IPS DF 19.7 (cell line): ENCODE data around the gene MLXIP.
"Not testable (repeated sequence)": the region's sequence is repeated elsewhere in the genome, so short reads cannot be mapped to it uniquely, and the experiment has no call there.

Source experiments
- DNase-seq: peaks from one replicate; pipeline ENCODE4 v3.0.0-alpha.2; 2013; ENCODE audit warnings: low read depth, low spot score

The MLXIP gene

GRCh38 chr12:122051231-122051876 lies 27.2 kb upstream of the MLXIP start:
- DNase-seq: no peak

- no peak for DNase-seq
Observed at GRCh38 chr12:122052285-122052684, 26.3 kb upstream of the MLXIP start.

GRCh38 chr12:122054842-122055520 lies 23.6 kb upstream of the MLXIP start:
- no peak for DNase-seq

GRCh38 chr12:122056406-122056805 lies 22.1 kb upstream of the MLXIP start:
- DNase-seq: not testable (repeated sequence)

GRCh38 chr12:122057007-122057735 lies 21.4 kb upstream of the MLXIP start:
- DNase-seq: no peak

GRCh38 chr12:122057769-122058168 lies 20.8 kb upstream of the MLXIP start:
- DNase-seq: no peak

GRCh38 chr12:122058549-122059149 lies 19.9 kb upstream of the MLXIP start:
- no peak for DNase-seq

- DNase-seq: no peak
Observed at GRCh38 chr12:122059203-122059960, 19.2 kb upstream of the MLXIP start.

- DNase-seq: no peak
Observed at GRCh38 chr12:122060081-122060501, 18.5 kb upstream of the MLXIP start.

DNA sequence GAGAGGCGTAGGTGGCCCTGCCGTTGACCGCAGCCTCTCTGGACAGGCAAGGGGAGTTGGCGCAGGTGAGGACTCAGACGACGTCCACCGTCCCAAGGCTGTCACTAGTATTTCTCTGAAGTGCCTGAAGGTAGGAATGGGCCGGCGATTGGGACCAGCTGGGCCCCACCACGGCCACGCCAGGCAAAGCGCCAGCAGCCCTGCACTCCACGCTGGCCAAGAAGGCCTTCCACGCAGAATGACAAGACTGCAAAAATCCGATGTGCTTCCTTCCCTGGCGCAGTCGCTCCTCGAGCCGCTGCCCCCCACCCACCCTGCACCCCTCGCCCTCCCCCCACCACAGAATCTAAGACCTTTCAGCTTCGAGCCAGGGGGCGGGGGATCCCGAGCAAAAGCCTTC lies 17.3 kb upstream of the MLXIP start:
- no peak for DNase-seq

- DNase-seq: no peak
Observed at GRCh38 chr12:122062832-122063693, 15.5 kb upstream of the MLXIP start.

GRCh38 chr12:122063694-122064024 lies 14.9 kb upstream of the MLXIP start:
- DNase-seq: no peak

DNA sequence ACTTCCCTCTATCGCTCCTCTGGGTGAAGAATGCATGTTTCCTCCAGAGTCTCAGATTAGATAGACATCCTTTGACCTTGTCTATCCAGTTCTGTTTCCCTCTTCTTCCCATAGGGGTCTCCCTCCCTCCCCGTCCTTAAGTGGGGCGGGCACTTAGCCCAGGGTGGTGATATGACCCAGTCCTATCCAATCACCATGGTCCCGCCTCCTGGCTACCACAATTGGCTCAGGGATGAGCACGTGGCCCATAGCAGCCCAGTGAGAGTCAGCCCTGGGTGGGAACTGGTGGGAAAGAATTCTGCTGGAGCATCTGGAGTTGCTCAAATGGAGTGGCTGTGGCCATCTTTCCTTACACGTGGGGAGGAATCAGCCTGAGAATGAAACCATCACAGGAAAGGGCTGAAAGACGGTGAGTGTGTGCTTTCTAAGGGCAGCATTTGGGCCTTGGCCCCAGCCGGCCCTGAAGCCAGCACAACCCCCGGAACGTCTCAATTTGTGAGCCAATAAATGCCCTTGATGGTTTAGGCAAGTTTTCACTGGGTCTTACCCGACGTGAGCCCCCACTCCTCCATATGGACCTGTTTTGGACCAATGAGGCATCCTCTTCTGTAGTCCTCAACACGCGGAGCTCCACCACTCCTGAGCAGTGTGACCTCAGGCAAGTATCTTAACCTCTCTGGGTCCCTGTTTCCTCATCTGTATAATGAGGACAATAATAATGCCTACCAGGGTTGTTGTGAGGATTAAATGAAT lies 14.4 kb upstream of the MLXIP start:
- DNase-seq: peak; percentile 97

DNA sequence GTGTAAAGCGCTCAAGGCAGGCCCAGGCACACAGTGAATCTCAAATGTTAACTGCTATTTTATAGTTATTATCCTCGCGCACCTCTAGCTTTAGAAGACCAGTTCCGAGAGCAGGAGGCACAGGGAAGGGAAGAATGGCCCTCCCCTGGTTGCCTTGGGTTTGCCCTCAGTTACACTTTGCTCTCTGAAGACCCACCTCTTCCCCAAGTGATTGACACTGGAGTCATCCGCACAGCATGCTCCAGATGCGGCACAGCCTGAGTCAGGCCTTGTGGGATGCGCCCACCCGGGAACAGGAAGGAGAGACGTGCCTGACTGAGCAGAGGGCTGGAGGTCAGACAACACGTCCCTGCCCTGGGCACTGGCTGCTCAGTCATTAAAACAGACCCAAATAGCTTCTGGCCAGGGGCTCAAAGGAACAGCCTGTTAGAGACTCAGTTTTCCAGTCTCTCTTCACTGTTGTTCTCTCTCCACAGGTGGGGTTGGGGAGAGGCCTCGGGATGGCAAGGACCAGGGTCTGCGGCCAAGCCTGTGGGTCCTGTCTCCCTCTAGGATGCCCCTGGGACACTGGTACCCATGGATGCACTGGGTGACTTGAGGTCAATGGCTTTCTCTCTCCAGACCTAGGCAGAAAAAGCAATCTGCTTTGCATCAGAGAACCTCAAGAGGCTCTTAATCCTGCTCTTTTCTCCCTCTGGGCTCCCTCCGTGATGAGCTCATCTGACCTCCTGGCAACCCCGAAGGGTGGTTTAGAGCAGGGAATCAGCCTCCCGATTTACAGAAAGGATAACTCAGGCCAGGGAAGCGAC lies 13.6 kb upstream of the MLXIP start:
- no peak for DNase-seq

DNA sequence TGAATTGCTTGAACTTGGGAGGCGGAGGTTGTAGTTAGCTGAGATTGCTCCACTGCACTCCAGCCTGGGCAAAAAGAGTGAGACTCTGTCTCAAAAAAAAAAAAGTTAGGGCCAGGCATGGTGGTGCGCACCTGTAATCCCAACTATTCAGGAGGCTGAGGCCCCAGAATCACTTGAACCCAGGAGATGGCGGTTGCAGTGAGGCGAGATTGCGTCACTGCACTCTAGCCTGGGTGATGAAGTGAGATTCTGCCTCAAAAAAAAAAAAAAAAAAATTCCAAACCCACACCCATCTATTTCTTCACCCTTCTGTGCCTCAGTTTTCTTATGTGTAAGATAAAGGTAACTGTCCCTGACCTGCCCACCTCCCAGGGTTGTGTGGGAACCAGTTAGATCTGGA lies 11.0 kb upstream of the MLXIP start:
- no peak for DNase-seq

- DNase-seq: no peak
Observed at GRCh38 chr12:122067966-122068365, 10.6 kb upstream of the MLXIP start.

GRCh38 chr12:122072031-122072970 lies 6.3 kb upstream of the MLXIP start:
- DNase-seq: no peak

DNA sequence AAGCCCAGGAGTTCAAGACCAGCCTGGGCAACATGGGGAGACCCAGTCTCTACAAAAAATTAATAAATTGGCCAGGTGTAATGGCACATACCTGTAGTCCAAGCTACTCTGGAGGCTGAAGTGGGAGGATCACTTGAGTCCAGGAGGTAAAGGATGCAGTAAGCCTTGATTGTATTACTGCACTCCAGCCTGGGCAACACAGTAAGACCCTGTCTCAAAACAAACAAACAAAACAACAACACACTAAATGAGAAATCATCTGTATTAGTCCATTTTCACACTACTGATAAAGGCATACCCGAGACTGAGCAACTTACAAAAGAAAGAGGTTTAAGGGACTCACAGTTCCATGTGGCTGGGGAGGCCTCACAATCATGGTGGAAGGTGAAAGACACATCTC lies 4.7 kb upstream of the MLXIP start:
- DNase-seq: no peak
